GM19372 (cell line): Measurements from ENCODE around the gene TNS2.
"Not testable (repeated sequence)": the region's sequence is repeated elsewhere in the genome, so short reads cannot be mapped to it uniquely, and the experiment has no call there.

Experiments
- ATAC-seq: cut with Tn5 transposase; IDR thresholded peaks from one replicate; pipeline ENCODE4 v1.9.1; 2021; ENCODE audit warnings: mild to moderate bottlenecking, low read depth, moderate library complexity; ENCODE audit not compliant: unreplicated experiment

The TNS2 gene, protein sequence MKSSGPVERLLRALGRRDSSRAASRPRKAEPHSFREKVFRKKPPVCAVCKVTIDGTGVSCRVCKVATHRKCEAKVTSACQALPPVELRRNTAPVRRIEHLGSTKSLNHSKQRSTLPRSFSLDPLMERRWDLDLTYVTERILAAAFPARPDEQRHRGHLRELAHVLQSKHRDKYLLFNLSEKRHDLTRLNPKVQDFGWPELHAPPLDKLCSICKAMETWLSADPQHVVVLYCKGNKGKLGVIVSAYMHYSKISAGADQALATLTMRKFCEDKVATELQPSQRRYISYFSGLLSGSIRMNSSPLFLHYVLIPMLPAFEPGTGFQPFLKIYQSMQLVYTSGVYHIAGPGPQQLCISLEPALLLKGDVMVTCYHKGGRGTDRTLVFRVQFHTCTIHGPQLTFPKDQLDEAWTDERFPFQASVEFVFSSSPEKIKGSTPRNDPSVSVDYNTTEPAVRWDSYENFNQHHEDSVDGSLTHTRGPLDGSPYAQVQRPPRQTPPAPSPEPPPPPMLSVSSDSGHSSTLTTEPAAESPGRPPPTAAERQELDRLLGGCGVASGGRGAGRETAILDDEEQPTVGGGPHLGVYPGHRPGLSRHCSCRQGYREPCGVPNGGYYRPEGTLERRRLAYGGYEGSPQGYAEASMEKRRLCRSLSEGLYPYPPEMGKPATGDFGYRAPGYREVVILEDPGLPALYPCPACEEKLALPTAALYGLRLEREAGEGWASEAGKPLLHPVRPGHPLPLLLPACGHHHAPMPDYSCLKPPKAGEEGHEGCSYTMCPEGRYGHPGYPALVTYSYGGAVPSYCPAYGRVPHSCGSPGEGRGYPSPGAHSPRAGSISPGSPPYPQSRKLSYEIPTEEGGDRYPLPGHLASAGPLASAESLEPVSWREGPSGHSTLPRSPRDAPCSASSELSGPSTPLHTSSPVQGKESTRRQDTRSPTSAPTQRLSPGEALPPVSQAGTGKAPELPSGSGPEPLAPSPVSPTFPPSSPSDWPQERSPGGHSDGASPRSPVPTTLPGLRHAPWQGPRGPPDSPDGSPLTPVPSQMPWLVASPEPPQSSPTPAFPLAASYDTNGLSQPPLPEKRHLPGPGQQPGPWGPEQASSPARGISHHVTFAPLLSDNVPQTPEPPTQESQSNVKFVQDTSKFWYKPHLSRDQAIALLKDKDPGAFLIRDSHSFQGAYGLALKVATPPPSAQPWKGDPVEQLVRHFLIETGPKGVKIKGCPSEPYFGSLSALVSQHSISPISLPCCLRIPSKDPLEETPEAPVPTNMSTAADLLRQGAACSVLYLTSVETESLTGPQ (N-terminal part only)

GRCh38 chr12:53049571-53050318 is at the start of gene TNS2:
TNS2 (plus strand) TSS chr12:53050065; CDS start chr12:53050186, 121 bp downstream.
- no peak for ATAC-seq

- ATAC-seq = no peak
These were observed 45.7 kb upstream of the TNS2 start for GRCh38 chr12:53004178-53004577.

- ATAC-seq = no peak
These were observed 45.3 kb upstream of the TNS2 start for GRCh38 chr12:53004582-53004981.

DNA sequence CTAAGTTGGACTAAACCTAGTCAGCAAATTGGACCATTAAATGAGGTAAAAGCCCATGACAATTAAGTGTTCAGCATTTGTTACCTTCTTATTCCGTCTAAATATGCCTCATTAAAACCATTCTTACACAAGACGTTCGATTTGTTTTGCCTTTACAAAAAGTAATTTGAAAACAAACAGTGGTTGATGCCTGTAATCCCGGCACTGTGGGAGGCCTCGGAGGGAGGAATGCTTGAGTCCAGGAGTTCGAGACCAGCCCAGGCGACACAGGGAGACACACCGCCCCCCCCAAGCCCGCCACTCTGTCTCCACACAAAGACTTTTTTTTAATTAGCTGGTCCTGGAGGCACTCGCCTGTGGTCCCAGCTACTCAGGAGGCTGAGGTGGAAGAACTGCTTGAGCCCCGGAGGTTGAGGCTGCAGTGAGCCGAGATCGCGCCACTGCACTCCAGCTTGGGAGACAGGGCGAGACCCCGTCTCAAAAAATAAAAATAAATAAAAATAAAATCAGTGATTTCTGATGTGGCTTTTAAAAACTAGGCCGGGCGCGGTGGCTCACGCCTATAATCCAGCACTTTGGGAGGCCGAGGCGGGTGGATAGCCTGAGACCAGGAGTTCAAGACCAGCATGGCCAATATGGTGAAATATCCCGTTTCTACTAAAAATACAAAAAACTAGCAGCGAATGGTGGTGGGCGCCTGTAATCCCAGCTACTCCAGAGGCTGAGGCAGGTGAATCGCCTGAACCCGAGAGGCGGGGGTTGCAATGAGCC is 44.5 kb upstream of the TNS2 start:
- ATAC-seq = no peak

DNA sequence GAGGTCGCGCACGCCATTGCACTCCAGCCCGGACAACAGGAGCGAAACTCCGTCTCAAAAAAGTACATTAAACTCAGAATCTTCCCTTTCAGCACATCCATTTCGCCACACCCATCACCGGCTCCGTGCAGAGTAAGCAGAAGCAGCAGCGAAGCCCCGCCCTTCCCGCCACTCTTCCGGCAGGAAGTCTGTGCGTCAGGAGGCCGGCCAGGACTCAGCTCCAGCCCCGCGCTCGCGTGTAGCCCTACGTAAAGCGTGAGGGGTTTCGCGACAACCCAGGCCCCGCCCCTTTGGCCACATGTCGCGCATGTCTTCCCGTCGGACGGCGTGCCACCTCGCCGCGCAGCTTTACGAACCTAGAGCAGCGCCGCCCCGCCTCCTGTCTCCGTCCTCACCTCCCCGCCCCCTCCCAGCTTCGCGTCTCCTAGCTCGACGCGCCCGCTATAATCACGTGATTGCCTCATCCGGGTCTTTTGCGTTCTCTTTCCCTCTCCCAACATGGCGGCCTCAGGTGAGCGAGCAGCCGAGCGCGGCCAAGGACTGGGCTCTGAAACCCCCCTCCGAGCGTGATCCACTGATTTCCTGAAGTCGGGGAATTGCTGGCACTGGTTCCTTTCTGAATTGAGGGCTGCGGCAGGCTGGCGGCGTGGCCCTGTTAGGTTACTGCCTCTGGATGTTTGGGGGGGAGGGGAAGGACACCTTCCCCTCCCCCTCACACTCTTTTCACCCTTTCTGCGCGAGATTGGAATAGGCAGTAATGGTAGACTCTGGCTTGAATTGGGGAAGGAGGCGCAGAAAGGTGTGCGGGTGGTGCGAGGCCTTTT is 43.7 kb upstream of the TNS2 start, which contains the start of gene EIF4B:
EIF4B (plus strand) TSS at position 471 of the 824 bp plus-strand sequence; CDS start at position 499, 28 bp downstream.
- ATAC-seq = peak; percentile 95

DNA sequence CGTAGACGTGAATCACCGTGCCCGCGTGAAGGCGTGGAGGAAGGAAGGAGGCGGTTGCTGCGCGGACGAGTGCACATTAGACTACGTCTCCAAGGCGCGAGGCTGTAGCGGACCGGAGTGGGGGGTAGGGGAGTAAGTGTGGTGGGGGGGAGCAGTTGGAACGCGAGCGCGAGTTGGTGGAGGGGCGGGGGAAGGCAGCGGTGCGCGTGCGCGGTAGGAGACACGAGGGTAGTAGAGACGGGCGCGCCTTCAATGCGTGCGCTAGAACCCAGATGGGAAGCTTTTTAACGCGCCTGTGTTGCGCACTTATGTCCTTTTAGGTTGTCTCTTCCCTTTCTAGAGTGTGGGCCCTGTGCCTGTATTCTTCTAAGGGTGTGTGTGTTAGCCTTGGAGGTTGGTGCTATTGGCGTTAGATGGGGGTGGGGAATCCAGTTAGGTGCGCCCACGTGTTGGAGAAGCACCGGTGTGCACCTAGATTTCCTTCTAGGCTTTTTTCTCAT is 43.0 kb upstream of the TNS2 start:
- ATAC-seq = peak; percentile 8

DNA sequence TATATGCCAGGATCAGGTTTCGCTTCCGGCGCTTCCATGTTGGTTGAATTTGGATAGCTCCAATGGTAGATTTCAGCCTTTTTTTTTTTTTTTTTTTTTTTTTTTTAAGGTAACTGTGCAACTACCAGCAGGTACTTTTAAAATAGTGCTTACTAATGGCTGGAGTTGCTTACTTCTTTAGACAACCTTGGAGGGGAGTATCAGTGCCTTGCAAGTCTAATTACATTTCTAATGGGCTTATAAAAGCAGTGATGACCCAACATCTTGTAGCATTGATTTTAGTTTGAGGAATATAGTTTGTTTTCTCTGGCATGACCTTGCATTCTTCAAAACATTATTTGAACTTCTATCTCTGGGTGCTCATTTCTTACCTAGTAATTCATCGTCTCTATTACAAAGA is 42.5 kb upstream of the TNS2 start:
- no peak for ATAC-seq

DNA sequence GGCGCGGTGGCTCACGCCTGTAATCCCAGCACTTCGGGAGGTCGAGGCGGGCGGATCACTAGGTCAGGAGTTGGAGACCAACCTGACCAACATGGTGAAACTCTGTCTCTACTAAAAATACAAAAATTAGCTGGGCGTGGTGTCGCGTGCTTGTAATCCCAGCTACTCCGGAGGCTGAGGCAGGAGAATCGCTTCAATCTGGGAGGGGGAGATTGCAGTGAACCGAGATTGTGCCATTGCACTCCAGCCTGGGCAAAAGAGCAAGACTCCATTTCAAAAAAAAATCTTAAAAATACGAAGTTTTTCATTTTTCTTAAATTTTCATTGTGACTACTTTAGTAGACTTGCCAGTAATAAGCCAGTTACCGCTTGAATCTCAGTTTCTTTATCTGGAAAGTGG is 41.1 kb upstream of the TNS2 start:
- ATAC-seq = not testable (repeated sequence)

- no peak for ATAC-seq
These were observed 38.9 kb upstream of the TNS2 start for GRCh38 chr12:53010955-53011354.

GRCh38 chr12:53011889-53012288 is 38.0 kb upstream of the TNS2 start:
- no peak for ATAC-seq

DNA sequence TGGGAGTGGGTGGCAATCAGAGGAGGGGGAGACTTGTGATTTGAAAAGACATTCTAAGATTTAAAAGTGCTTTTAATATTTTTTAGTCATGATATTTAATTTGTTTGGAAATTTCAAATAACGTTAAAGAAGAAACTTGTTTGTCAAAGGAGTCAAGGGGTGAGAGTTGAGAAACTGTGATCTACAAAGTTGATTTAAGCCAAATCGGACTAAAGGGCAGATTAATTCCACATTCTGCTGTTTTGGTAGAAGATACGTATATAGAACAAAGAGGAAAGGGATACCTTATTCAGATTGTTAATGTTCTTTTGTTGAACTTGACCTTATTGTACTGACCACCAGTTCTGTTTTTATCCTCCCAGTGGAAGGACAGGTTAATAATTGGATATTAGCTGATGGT is 36.9 kb upstream of the TNS2 start:
- ATAC-seq = no peak

GRCh38 chr12:53014709-53015108 is 35.2 kb upstream of the TNS2 start:
- no peak for ATAC-seq

- no peak for ATAC-seq
These were observed 24.6 kb upstream of the TNS2 start for GRCh38 chr12:53025250-53025649.

DNA sequence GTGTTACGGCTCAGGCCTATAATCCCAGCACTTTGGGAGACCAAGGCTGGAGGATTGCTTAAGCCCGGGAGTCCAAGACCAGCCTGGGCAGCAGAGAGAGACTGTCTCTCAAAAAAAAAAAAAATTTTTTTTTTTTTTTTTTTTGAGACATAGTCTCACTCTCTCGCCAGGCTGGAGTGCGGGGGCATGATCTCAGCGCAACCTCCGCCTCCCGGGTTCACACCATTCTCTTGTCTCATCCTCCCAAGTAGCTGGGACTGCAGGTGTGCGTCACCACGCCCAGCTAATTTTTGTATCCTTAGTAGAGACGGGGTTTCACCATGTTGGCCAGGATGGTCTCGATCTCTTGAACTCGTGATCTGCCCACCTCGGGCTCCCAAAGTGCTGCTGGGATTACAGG is 22.9 kb upstream of the TNS2 start:
- not testable (repeated sequence) for ATAC-seq

DNA sequence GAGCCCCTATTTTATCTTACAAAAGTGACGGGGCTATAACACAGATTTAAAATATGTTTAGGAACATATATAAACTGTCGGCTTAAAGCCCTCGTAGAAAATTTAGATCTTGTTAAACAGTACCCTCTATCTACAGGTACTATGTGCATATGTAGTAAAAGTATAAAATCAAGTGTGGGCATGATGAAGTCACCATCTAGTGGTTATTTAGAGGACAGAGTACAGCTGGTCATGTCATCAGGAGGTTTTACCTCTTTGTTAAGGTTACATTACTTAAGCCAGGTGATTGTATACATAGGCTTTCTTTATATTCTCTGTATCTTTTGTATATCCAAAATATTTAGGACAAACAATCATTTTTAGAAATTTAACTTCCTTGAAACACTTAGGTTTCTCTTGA is 18.2 kb upstream of the TNS2 start:
- no peak for ATAC-seq

- not testable (repeated sequence) for ATAC-seq
These were observed 16.0 kb upstream of the TNS2 start for GRCh38 chr12:53033832-53034231.

GRCh38 chr12:53034459-53034858 is 15.4 kb upstream of the TNS2 start:
- ATAC-seq = no peak

GRCh38 chr12:53036802-53037201 is 13.1 kb upstream of the TNS2 start:
- no peak for ATAC-seq
